Spleen (tissue), 7 donors: ENCODE results near the gene SPHK1.

Experiments used
- CTCF ChIP-seq, 11 experiments: fragments of 200-600 bp in 7 of 11; fragments of 450-650 bp in 4 of 11; sonication (generic) in 4 of 11; IDR thresholded peaks in 8 of 11; conservative IDR thresholded peaks in 3 of 11; 1 replicate in 7 of 11; 2 replicates in 4 of 11; pipeline versions ENCODE4 v1.4.0 to v1.8.0; 2016 to 2021; ENCODE audit warnings: antibody characterized with exemption in 11 of 11, inconsistent platforms in 4 of 11, mild to moderate bottlenecking in 1 of 11
- POLR2A ChIP-seq, 3 donors: fragments of 450-650 bp; IDR thresholded peaks; one replicate each; pipeline ENCODE4 v1.5.1; 2017; ENCODE audit warnings: antibody characterized with exemption in 3 of 3, mild to moderate bottlenecking in 1 of 3
- donor health status: DM: no; HTN: no; CAD: no; lungs with moderate emphysema.
- donor health status: DM: no; HTN: no; CAD: no.
- donor health status: DM: no; HTN: no; CAD: no.

GRCh38 chr17:76351526-76352071 is 32.8 kb upstream of the SPHK1 start:
- no peak for TF ChIP-seq CTCF (IDR thresholded peaks at IDR 0.05 in 8 of 11, conservative IDR thresholded peaks at IDR 0.05 in 3 of 11)
- TF ChIP-seq POLR2A (IDR thresholded peaks at IDR 0.05) = no peak
